Stimulated activated CD8-positive, alpha-beta memory T cell treated with anti-CD3 and anti-CD28 coated beads, Interleukin-12 subunit alpha, Interleukin-12 subunit beta, amount 100 ng/mL, for 24 hours (primary cell): ENCODE data around the gene TRIM26.
"Not testable (repeated sequence)": the region's sequence is repeated elsewhere in the genome, so short reads cannot be mapped to it uniquely, and the experiment has no call there.

Experiments
- DNase-seq: peaks from one replicate; pipeline ENCODE4 v3.0.0-alpha.2; 2020; ENCODE audit errors: extremely low read depth

Gene TRIM26

GRCh38 chr6:30169658-30170614 lies 43.3 kb downstream of the TRIM26 start:
- no peak for DNase-seq

DNA sequence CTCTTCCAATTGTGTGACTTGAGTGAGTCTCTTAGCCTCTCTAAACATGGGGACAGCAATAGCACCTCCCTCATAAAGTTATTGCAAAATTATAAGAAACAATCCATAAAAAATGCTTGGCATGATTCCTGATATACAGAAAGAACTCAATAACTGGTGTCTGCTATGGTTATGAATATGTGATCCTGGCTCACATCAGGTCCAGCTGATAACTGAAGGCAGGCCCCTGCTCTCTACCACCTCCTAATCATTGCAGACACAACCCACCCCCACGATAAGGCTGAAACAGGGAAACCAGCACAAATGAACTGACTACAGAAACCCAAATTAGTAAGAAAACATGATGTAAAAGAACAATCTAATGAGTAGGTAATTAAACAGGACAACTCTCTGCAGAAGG lies 44.5 kb downstream of the TRIM26 start:
- DNase-seq = no peak

DNA sequence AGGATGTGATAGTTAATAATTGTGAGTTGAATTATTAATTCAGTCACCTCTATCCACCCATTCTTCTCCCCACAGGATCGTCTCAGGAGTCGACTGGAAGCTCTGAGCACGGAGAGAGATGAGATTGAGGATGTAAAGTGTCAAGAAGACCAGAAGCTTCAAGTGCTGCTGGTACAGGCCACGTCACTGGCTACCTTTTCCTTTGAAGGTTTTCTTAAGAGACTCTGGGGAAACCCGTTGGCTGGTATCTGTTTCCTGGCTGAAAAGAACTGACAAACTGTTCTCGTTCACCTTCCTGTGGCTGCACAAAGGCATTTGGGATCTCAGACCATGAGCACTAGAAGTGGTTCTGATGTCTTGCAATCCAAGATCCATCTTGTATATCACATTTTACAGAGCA lies 46.1 kb downstream of the TRIM26 start:
- no peak for DNase-seq

GRCh38 chr6:30165238-30165637 lies 48.0 kb downstream of the TRIM26 start:
- not testable (repeated sequence) for DNase-seq

GRCh38 chr6:30164714-30165113 lies 48.5 kb downstream of the TRIM26 start:
- DNase-seq = no peak

DNA sequence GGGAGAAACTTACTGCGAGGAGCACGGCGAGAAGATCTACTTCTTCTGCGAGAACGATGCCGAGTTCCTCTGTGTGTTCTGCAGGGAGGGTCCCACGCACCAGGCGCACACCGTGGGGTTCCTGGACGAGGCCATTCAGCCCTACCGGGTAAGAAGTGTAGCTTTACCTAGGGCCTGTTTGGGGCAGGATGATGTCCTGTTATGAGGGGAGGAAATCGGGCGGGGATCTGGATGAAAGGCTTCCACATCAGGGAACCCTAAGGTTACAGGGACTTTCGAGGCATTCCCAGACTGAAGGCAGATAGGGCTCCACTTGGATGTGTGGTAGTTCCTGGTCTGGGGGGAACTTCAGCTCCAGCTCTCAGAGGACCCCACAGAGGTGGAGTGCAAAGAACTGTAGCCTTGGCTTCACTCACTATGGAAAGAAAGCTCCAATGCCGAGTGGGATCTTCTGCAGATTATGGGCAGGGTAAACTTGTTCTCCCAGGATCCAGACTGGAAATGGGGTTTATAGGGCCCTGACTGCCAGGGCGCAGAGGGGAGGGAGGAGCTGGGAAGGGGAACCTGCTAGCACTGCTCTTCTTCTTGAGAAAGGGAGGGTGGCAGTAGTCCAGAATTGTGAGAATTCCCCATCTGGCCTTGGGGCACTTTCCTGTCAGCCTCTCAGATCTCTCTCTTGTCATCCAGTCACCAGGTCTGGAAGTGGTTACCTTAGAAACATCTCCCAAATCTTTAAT lies 49.1 kb downstream of the TRIM26 start:
- DNase-seq = no peak

DNA sequence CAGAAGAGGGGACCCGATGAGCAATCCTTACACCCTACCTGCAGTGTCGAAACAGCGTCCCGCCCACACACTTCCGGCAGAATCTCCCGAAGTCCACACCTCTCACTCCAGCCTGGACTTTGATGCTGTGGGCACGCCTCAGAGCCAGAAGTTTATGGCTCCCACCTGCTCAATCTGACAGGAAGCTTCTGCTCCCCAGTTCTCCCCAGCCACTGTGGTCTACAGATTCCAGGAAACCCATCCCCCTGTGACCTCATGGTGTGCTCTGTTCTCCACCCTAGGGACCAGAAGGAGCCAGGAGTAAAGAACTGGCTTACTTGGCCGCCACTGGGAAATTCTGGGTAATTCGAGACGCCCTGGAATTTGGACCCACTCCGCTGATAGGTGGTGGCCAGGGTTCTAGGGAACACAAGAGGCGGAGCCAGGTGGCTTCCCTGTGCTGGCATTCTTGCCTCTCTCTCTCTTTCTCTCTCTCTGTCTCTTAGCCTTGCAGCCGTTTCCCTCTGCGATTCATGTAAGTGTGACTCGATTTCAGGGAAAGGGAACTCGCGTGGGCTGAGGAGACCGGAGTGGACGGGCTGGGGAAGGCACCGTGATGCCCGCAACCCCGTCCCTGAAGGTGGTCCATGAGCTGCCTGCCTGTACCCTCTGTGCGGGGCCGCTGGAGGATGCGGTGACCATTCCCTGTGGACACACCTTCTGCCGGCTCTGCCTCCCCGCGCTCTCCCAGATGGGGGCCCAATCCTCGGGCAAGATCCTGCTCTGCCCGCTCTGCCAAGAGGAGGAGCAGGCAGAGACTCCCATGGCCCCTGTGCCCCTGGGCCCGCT lies 49.9 kb downstream of the TRIM26 start, which contains the start of gene TRIM15:
TSS of gene TRIM15 (plus strand) at position 457 of the 828 bp plus-strand sequence. CDS start at position 596, 139 bp downstream.
- DNase-seq = no peak

DNA sequence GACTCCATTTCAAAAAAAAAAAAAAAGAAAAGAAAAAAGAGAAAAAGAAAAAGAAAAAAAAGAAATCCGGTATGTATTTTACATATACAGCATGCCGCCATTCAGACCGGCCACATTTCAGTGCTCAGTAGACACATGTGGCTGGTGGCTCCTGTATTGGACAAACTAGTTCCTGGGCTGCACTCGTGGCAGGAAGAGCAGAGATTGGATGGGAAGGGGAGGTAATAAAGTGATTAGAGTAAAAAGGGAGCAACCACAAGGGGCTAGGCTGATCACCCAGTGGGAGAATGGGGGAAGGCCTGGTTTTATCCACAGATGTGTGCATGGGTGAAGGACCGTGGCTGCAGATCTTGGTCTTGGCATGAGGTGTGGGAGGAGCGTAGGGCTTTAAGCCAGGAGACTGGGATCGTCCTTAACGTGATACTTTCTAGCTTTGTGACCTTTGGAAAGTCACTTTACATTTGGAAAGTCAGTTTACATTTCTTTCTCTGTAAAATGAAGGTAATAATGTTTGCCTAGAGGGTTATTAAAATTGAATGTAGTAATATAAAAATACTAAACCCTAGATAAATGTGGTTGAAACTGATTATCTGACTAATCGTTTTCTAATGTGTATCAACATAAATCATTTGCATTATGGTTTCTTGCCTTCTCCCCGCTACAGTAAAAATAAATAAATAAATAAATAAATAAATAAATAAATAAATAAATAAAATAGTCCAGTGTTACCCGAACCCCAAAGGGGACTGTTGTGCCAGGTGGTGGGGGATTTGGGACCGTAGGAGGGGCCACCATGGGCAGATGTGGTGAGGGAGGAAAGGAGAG lies 50.7 kb downstream of the TRIM26 start:
- no peak for DNase-seq

DNA sequence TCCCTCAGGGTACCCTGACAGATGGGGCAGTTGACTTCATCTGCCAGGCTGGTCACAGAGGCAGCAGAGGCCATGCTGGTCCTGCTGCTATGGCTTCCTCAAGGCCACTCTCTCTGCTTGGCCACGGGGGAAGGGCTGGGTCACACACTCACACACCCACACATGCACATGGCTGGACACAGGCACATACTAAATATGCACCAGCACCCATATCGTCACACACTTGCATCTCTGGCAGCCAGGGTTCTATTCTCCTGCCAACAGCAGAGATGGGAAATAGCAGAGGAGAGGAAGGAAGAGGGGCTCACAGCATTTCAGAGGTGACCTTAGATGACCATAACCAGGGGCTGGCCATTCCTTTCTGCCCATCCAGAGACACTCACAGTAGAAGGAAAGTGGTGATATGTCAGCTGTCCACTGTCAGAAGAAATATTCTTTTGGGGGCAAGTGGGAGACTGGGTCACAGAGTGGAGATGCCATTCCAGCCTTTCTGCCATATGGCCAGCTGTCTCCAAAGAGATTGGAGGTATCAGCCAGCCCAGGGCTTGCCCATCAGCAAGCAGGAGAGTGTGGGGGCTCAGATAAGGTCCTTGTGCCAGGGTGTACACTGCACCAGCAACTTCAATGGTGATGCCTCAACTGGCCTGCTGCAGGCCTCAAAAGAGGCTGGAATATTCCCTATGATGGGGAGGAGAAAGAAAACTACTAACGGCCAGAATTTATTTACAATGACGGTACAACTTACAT lies 52.2 kb downstream of the TRIM26 start, which contains the start of gene TRIM10:
TSS of gene TRIM10 (minus strand) at position 427 of the 747 bp plus-strand sequence. CDS start at position 74, 353 bp downstream.
- DNase-seq = no peak

GRCh38 chr6:30160008-30160784 lies 53.0 kb downstream of the TRIM26 start:
- no peak for DNase-seq

DNA sequence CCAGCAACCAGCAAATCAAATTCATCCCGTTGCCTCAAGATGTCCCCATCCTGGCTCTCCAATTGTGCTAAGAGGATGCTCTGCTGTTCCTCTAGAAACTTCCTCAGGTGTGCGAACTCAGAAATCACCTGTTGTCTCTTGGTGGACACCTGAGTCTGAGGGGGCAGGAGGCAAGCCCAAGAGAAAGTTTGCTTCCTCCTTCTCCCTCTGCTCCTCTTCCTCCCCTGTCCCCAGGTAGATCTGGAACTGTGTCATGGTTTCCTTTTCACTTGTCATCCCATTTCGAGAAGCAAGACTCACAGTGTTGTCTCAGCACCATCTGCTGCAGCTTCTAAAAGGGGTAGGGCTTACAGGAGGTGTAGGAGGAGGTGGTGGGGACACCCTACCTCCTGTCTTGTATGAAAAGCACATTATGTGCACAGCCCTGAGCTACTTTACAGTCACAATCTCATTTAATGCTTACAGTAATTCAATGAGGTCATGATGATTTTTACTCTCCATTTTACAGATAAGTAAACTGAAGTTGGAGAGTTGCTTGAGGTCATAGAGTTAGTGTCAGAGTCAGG lies 54.6 kb downstream of the TRIM26 start:
- DNase-seq = no peak

GRCh38 chr6:30157999-30158398 lies 55.2 kb downstream of the TRIM26 start:
- DNase-seq = no peak

GRCh38 chr6:30157581-30157980 lies 55.6 kb downstream of the TRIM26 start:
- no peak for DNase-seq

DNA sequence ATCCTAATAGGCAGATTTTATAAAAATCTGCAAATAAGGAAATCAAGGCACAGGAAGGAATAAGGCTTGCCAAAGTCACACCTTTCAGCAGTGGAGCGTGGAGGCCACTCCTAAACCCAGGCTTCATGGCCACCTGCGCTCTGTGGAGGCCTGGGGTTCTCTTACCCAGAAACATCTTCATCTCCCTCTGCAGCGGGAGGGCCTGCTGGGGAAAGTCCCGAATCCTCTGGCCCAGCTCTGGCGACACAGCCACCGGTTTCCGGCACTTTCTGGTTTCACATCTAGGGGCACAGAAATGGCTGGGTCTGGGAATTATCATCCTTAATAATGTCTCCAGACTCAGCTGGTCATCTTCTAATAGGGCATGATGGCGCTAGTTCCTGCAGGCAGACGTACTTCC lies 56.4 kb downstream of the TRIM26 start:
- no peak for DNase-seq

DNA sequence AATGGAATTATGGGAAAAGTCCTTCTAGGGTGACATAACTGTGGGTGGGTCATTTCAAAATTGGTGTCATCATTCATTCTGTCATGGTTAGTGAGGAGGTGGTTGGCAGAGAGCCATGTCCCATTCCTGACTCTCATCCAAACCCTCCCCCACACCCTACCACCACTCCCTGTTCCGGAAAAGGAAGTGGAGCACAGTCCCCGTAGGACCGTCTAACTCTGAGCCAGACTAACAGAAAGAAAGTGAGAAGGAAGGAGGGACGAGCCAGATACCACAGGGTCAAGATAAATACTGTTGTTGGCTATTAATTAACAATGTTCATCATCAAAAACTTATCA lies 57.0 kb downstream of the TRIM26 start:
- no peak for DNase-seq

DNA sequence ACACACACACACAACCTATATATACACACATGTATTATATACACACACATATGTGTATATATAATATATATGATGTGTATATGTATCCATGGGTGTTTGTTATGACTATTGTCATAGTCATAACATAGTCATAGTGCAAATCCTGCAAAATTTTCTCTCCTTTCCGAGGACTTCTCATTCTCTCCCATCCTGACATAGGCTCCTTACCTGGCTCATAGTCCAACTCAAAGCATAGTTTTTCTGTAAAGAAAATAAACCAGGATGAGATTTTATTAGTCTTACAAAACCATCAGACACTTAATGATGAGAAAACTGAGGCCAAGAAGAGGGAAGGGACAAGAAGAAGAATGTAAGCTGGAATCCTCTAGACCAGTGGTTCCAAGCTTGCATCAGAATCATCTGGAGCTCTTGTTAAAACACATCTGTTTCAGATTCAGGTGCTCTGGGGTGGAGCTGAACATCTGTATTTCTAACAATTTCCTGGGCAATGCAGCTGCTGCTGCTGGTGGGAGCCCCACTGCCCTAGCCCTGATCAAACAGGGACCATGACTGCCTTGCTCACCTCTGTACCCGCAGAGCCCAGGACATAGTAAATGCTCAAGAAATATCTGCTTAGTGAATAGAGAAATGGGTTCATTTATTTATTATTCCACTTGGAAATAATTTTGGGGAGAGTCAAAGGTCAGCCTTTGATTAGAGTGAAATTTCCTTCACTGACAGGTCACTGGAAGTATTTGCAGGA lies 57.5 kb downstream of the TRIM26 start:
- no peak for DNase-seq

GRCh38 chr6:30154709-30155519 lies 58.3 kb downstream of the TRIM26 start:
- no peak for DNase-seq

GRCh38 chr6:30154061-30154460 lies 59.1 kb downstream of the TRIM26 start:
- DNase-seq = no peak
